Stimulated activated naive B cell treated with anti-CD40 and anti-IgM and Interleukin-4, amounts not matched to agents 10 μg/mL and 1 μg/mL and 100 μg/mL, for 72 hours (primary cell): ENCODE data around the gene NFE2L2.
"Not testable (repeated sequence)": the region's sequence is repeated elsewhere in the genome, so short reads cannot be mapped to it uniquely, and the experiment has no call there.

Experiments used
- ATAC-seq, 2 donors: fragments of 150-1000 bp; cut with Tn5 transposase; replicated peaks; 2 replicates each; pipeline ENCODE4 v1.10.0; 2021; ENCODE audit warnings: moderate library complexity in 1 of 2
- DNase-seq: peaks from one replicate; pipeline ENCODE4 v3.0.0; 2021
- H3K27ac Mint-ChIP-seq: one replicate; pipeline ENCODE4 v1.8.0; 2022; ENCODE audit warnings: mild to moderate bottlenecking, mixed read lengths
- H3K27me3 Mint-ChIP-seq, 2 donors: one replicate each; pipeline ENCODE4 v1.8.0; 2022; ENCODE audit warnings: mixed read lengths in 2 of 2
- H3K36me3 Mint-ChIP-seq, 2 donors: one replicate each; pipeline ENCODE4 v1.8.0; 2022; ENCODE audit warnings: mixed read lengths in 2 of 2, mild to moderate bottlenecking in 1 of 2
- H3K4me1 Mint-ChIP-seq, 2 donors: one replicate each; pipeline ENCODE4 v1.8.0; 2022; ENCODE audit warnings: mixed read lengths in 2 of 2, mild to moderate bottlenecking in 1 of 2
- H3K4me3 Mint-ChIP-seq, 2 donors: one replicate each; pipeline ENCODE4 v1.8.0; 2022; ENCODE audit warnings: mild to moderate bottlenecking in 2 of 2, mixed read lengths in 2 of 2, moderate library complexity in 1 of 2
- H3K9me3 Mint-ChIP-seq, 2 donors: one replicate each; pipeline ENCODE4 v1.8.0; 2022; ENCODE audit warnings: mixed read lengths in 2 of 2, mild to moderate bottlenecking in 1 of 2

The NFE2L2 gene

GRCh38 chr2:177256026-177256425 is 8.5 kb downstream of the NFE2L2 start:
- no peaks in the 10 kb centered on the region for H3K27me3 Mint-ChIP-seq
- peaks cover 32 to 96% of the 10 kb centered on the region in 2 donors for H3K4me1 Mint-ChIP-seq
- H3K36me3 Mint-ChIP-seq = peaks cover 34 to 55% of the 10 kb centered on the region in 2 donors
- peaks cover 0 to 7% of the 10 kb centered on the region in 2 donors for H3K9me3 Mint-ChIP-seq
- ATAC-seq = no peak
- H3K27ac Mint-ChIP-seq = peak overlapping the region; percentile 20
- DNase-seq = no peak
- H3K4me3 Mint-ChIP-seq = no peak overlapping the region

GRCh38 chr2:177255227-177255601 is 9.3 kb downstream of the NFE2L2 start:
- H3K27ac Mint-ChIP-seq = no peak overlapping the region
- H3K4me1 Mint-ChIP-seq = peaks cover 33 to 95% of the 10 kb centered on the region in 2 donors
- no peaks in the 10 kb centered on the region for H3K27me3 Mint-ChIP-seq
- DNase-seq (no peak), ATAC-seq (no peak)
- peaks cover 0 to 7% of the 10 kb centered on the region in 2 donors for H3K9me3 Mint-ChIP-seq
- no peak overlapping the region for H3K4me3 Mint-ChIP-seq
- H3K36me3 Mint-ChIP-seq = peaks cover 30 to 50% of the 10 kb centered on the region in 2 donors

- ATAC-seq = no peak
- H3K4me3 Mint-ChIP-seq = no peak overlapping the region
- peaks cover 28 to 52% of the 10 kb centered on the region in 2 donors for H3K36me3 Mint-ChIP-seq
- H3K9me3 Mint-ChIP-seq = peaks cover 0 to 7% of the 10 kb centered on the region in 2 donors
- H3K27me3 Mint-ChIP-seq = no peaks in the 10 kb centered on the region
- H3K27ac Mint-ChIP-seq = peak overlapping the region; percentile 20
- peaks cover 34 to 94% of the 10 kb centered on the region in 2 donors for H3K4me1 Mint-ChIP-seq
- no peak for DNase-seq
Measured at GRCh38 chr2:177254433-177255226, 9.9 kb downstream of the NFE2L2 start.

- Mint-ChIP-seq H3K27me3 (no peaks in the 10 kb centered on the region), H3K27ac (no peak overlapping the region), H3K4me1 (peaks cover 35 to 88% of the 10 kb centered on the region in 2 donors), H3K36me3 (peaks cover 26 to 52% of the 10 kb centered on the region in 2 donors), H3K9me3 (peaks cover 0 to 7% of the 10 kb centered on the region in 2 donors), H3K4me3 (no peak overlapping the region)
- DNase-seq (no peak), ATAC-seq (no peak)
Measured at GRCh38 chr2:177253704-177254103, 10.8 kb downstream of the NFE2L2 start.

- H3K27me3 Mint-ChIP-seq = no peaks in the 10 kb centered on the region
- DNase-seq = no peak
Measured at GRCh38 chr2:177252808-177253531, 11.6 kb downstream of the NFE2L2 start.

GRCh38 chr2:177251165-177251542 is 13.4 kb downstream of the NFE2L2 start:
- Mint-ChIP-seq H3K27ac (peak overlapping the region; percentile 88), H3K4me1 (peaks cover 33 to 81% of the 10 kb centered on the region in 2 donors), H3K36me3 (peaks cover 24 to 36% of the 10 kb centered on the region in 2 donors), H3K27me3 (no peaks in the 10 kb centered on the region), H3K9me3 (peaks cover 0 to 3% of the 10 kb centered on the region in 2 donors), H3K4me3 (peak overlapping the region; percentile 21 to 29)
- DNase-seq = no peak
- ATAC-seq = no peak

More at GRCh38 chr2:177252808-177253531, 11.6 kb downstream of the NFE2L2 start:
- no peak for ATAC-seq
- Mint-ChIP-seq H3K4me1 (peaks cover 35 to 85% of the 10 kb centered on the region in 2 donors), H3K27ac (no peak overlapping the region), H3K4me3 (no peak overlapping the region), H3K9me3 (peaks cover 0 to 3% of the 10 kb centered on the region in 2 donors), H3K36me3 (peaks cover 26 to 47% of the 10 kb centered on the region in 2 donors)

GRCh38 chr2:177250461-177250860 is 14.1 kb downstream of the NFE2L2 start:
- H3K36me3 Mint-ChIP-seq = peaks cover 23 to 40% of the 10 kb centered on the region in 2 donors

GRCh38 chr2:177249038-177249437 is 15.5 kb downstream of the NFE2L2 start:
- Mint-ChIP-seq H3K4me1 (peaks cover 40 to 81% of the 10 kb centered on the region in 2 donors), H3K27ac (no peak overlapping the region), H3K9me3 (peaks cover 0 to 3% of the 10 kb centered on the region in 2 donors), H3K27me3 (no peaks in the 10 kb centered on the region), H3K36me3 (peaks cover 23 to 42% of the 10 kb centered on the region in 2 donors), H3K4me3 (no peak overlapping the region)
- DNase-seq (no peak), ATAC-seq (no peak)

More at GRCh38 chr2:177250461-177250860, 14.1 kb downstream of the NFE2L2 start:
- ATAC-seq (no peak), DNase-seq (no peak)
- Mint-ChIP-seq H3K9me3 (peaks cover 0 to 3% of the 10 kb centered on the region in 2 donors), H3K27me3 (no peaks in the 10 kb centered on the region), H3K4me1 (peaks cover 37 to 81% of the 10 kb centered on the region in 2 donors), H3K27ac (no peak overlapping the region), H3K4me3 (no peak overlapping the region)

GRCh38 chr2:177247693-177248262 is 16.7 kb downstream of the NFE2L2 start:
- Mint-ChIP-seq H3K27me3 (no peaks in the 10 kb centered on the region), H3K4me3 (no peak overlapping the region), H3K9me3 (peaks cover 0 to 3% of the 10 kb centered on the region in 2 donors), H3K36me3 (peaks cover 18 to 39% of the 10 kb centered on the region in 2 donors), H3K27ac (no peak overlapping the region), H3K4me1 (peaks cover 44 to 79% of the 10 kb centered on the region in 2 donors)
- DNase-seq = no peak
- ATAC-seq = no peak

- Mint-ChIP-seq H3K36me3 (peaks cover 15 to 44% of the 10 kb centered on the region in 2 donors), H3K4me1 (peaks cover 48 to 81% of the 10 kb centered on the region in 2 donors)
- not testable (repeated sequence) for H3K4me3 Mint-ChIP-seq, H3K27me3 Mint-ChIP-seq, ATAC-seq, H3K27ac Mint-ChIP-seq, H3K9me3 Mint-ChIP-seq, DNase-seq
Measured at GRCh38 chr2:177246523-177247030, 17.9 kb downstream of the NFE2L2 start.

- H3K27ac Mint-ChIP-seq = peak overlapping the region; percentile 20
- DNase-seq (no peak), ATAC-seq (no peak)
- H3K4me1 Mint-ChIP-seq = peaks cover 50 to 81% of the 10 kb centered on the region in 2 donors
- H3K9me3 Mint-ChIP-seq = no peaks in the 10 kb centered on the region
- no peaks in the 10 kb centered on the region for H3K27me3 Mint-ChIP-seq
- peaks cover 14 to 44% of the 10 kb centered on the region in 2 donors for H3K36me3 Mint-ChIP-seq
- H3K4me3 Mint-ChIP-seq = no peak overlapping the region
Measured at GRCh38 chr2:177246000-177246399, 18.5 kb downstream of the NFE2L2 start.

GRCh38 chr2:177245010-177245422 is 19.5 kb downstream of the NFE2L2 start:
- H3K27ac Mint-ChIP-seq = no peak overlapping the region
- H3K36me3 Mint-ChIP-seq = peaks cover 15 to 46% of the 10 kb centered on the region in 2 donors

GRCh38 chr2:177244244-177244771 is 20.2 kb downstream of the NFE2L2 start:
- Mint-ChIP-seq H3K27me3 (no peaks in the 10 kb centered on the region), H3K27ac (peak overlapping the region; percentile 67), H3K4me3 (no peak overlapping the region), H3K9me3 (no peaks in the 10 kb centered on the region), H3K36me3 (peaks cover 17 to 46% of the 10 kb centered on the region in 2 donors), H3K4me1 (peaks cover 47 to 86% of the 10 kb centered on the region in 2 donors)
- DNase-seq (no peak), ATAC-seq (no peak)

More at GRCh38 chr2:177245010-177245422, 19.5 kb downstream of the NFE2L2 start:
- no peaks in the 10 kb centered on the region for H3K27me3 Mint-ChIP-seq
- no peaks in the 10 kb centered on the region for H3K9me3 Mint-ChIP-seq
- DNase-seq (no peak), ATAC-seq (no peak)
- H3K4me1 Mint-ChIP-seq = peaks cover 47 to 81% of the 10 kb centered on the region in 2 donors
- no peak overlapping the region for H3K4me3 Mint-ChIP-seq

GRCh38 chr2:177243476-177243875 is 21.1 kb downstream of the NFE2L2 start:
- H3K27me3 Mint-ChIP-seq = no peaks in the 10 kb centered on the region
- no peaks in the 10 kb centered on the region for H3K9me3 Mint-ChIP-seq
- H3K27ac Mint-ChIP-seq = peak overlapping the region; percentile 75
- no peak overlapping the region for H3K4me3 Mint-ChIP-seq
- ATAC-seq (no peak), DNase-seq (no peak)
- peaks cover 13 to 42% of the 10 kb centered on the region in 2 donors for H3K36me3 Mint-ChIP-seq
- H3K4me1 Mint-ChIP-seq = peaks cover 46 to 88% of the 10 kb centered on the region in 2 donors
